MCF 10A (cell line): ENCODE measurements around the gene TICAM1. TPM values are rescaled to one million over a fixed set of nuclear protein-coding genes. Genes with fewer than 3 reads are reported as not detected.

Source experiments
- BruUV-seq: library from RNA; stranded (reverse); fragments of 400-500 nt; replicated peaks from 2 replicates; lab custom pipeline; 2021; lab: Mats Ljungman, UMichigan
- CTCF ChIA-PET: fragments of 300-600 bp; sonication (Branson Sonifier 250); formaldehyde crosslinking; extraction: SDS; loops from one replicate; lab custom pipeline; 2021; ENCODE audit warnings: antibody characterized with exemption, inconsistent platforms; lab: Yijun Ruan, JAX
- POLR2A ChIA-PET: fragments of 300-600, 350-650 bp; sonication (Branson Sonifier 250); formaldehyde crosslinking; extraction: SDS; loops from one replicate; lab custom pipeline; 2020; ENCODE audit warnings: antibody characterized with exemption, inconsistent platforms; lab: Yijun Ruan, JAX
- DNase-seq: peaks from one replicate; pipeline ENCODE4 v3.0.0-alpha.2; 2018; ENCODE audit not compliant: unreplicated experiment
- H3K27ac Mint-ChIP-seq: one replicate; pipeline ENCODE4 v1.8.0; 2022; ENCODE audit warnings: mild to moderate bottlenecking, low read depth, mixed read lengths; ENCODE audit not compliant: unreplicated experiment
- H3K27me3 Mint-ChIP-seq: one replicate; pipeline ENCODE4 v1.8.0; 2022; ENCODE audit warnings: mixed read lengths; ENCODE audit not compliant: insufficient read depth, unreplicated experiment
- H3K36me3 Mint-ChIP-seq: one replicate; pipeline ENCODE4 v1.8.0; 2022; ENCODE audit warnings: mild to moderate bottlenecking, moderate library complexity, mixed read lengths; ENCODE audit not compliant: insufficient read depth, unreplicated experiment
- H3K4me1 Mint-ChIP-seq: one replicate; pipeline ENCODE4 v1.8.0; 2022; ENCODE audit warnings: mixed read lengths; ENCODE audit not compliant: insufficient read depth, unreplicated experiment
- H3K4me3 Mint-ChIP-seq: one replicate; pipeline ENCODE4 v1.8.0; 2022; ENCODE audit warnings: mild to moderate bottlenecking, moderate library complexity, mixed read lengths; ENCODE audit not compliant: unreplicated experiment
- H3K9me3 Mint-ChIP-seq: one replicate; pipeline ENCODE4 v1.8.0; 2022; ENCODE audit warnings: mixed read lengths; ENCODE audit not compliant: unreplicated experiment
- intact Hi-C: fragments of 100-400 bp; cut with micrococcal nuclease; formaldehyde crosslinking; loops from 2 replicates; pipeline ENCODE4 v1.14.1; 2022
- total RNA-seq: library from RNA; stranded (reverse); gene quantifications from 2 replicates; pipeline ENCODE4 v1.2.3, GENCODE V29; 2022
- TF ChIP-seq, protein P1 (sequence below): fragments of 200-600 bp; IDR thresholded peaks from one replicate; pipeline ENCODE4 v1.8.0; 2022; ENCODE audit warnings: antibody characterized with exemption, mild to moderate bottlenecking; ENCODE audit not compliant: unreplicated experiment

The TICAM1 gene
- total RNA-seq, 1 experiment from 2014 or later = 25.6 TPM

- no peaks in the 10 kb centered on the region for H3K27me3 Mint-ChIP-seq
- H3K9me3 Mint-ChIP-seq = no peaks in the 10 kb centered on the region
- H3K27ac Mint-ChIP-seq = no peak overlapping the region
- ChIA-PET CTCF (interaction anchor here (0.7 to 0.8 kb wide), 3 partner anchors 53 to 71 kb away, joined by 3 to 4 read pairs (median 3); no protein-coding TSS in a partner anchor), POLR2A (no interaction called here)
- H3K4me3 Mint-ChIP-seq = no peak overlapping the region
- DNase-seq = no peak
- no peaks in the 10 kb centered on the region for H3K4me1 Mint-ChIP-seq
- no TSS peak for BruUV-seq
- H3K36me3 Mint-ChIP-seq = peaks cover 14% of the 10 kb centered on the region
- intact Hi-C loops = no loop called here
- TF ChIP-seq, protein P1, sequence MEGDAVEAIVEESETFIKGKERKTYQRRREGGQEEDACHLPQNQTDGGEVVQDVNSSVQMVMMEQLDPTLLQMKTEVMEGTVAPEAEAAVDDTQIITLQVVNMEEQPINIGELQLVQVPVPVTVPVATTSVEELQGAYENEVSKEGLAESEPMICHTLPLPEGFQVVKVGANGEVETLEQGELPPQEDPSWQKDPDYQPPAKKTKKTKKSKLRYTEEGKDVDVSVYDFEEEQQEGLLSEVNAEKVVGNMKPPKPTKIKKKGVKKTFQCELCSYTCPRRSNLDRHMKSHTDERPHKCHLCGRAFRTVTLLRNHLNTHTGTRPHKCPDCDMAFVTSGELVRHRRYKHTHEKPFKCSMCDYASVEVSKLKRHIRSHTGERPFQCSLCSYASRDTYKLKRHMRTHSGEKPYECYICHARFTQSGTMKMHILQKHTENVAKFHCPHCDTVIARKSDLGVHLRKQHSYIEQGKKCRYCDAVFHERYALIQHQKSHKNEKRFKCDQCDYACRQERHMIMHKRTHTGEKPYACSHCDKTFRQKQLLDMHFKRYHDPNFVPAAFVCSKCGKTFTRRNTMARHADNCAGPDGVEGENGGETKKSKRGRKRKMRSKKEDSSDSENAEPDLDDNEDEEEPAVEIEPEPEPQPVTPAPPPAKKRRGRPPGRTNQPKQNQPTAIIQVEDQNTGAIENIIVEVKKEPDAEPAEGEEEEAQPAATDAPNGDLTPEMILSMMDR = no peak
Observed at GRCh38 chr19:4802711-4803110, 28.8 kb downstream of the TICAM1 start.

- Mint-ChIP-seq H3K4me1 (no peaks in the 10 kb centered on the region), H3K9me3 (no peaks in the 10 kb centered on the region), H3K27ac (peak overlapping the region; percentile 69), H3K36me3 (peaks cover 29% of the 10 kb centered on the region), H3K27me3 (no peaks in the 10 kb centered on the region), H3K4me3 (no peak overlapping the region)
- TF ChIP-seq, protein P1 = no peak
- BruUV-seq = no TSS peak
- intact Hi-C loops = no loop called here
- no peak for DNase-seq
- CTCF ChIA-PET = interaction anchor here (0.6 to 1.8 kb wide), 4 partner anchors 9 to 174 kb away, joined by 3 to 10 read pairs (median 6); partner anchors contain the start of gene DPP9
- POLR2A ChIA-PET = interaction anchor here (0.7 to 1.7 kb wide), 7 partner anchors 8 to 1478 kb away, joined by 3 to 12 read pairs (median 4); partner anchors contain the start of genes FEM1A and PLIN3
Observed at GRCh38 chr19:4801085-4801619, 30.4 kb downstream of the TICAM1 start.

DNA sequence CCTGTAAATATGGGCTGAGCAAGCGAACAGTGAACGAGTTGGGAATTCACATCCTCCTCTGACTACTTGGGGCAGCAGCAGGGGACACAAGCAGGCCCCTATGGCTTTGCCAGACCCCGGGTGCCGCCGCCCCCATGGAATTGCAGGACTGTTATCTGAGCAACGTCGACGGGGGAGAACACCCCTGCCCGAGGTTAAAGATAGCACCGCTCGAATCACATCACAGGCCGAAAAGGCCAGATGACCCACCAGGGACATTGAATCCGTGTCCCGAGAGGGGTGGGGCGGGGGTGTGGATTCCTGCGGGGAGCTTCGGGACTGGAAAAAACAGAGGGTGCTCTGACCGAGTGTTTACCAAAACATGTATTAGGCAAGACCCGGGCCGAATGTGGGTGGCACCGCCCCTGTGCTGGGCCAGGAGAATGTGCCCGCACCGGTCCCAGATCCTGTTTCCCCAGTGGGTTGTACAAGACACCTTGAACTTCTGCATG lies 30.9 kb downstream of the TICAM1 start:
- Mint-ChIP-seq H3K27me3 (no peaks in the 10 kb centered on the region), H3K4me3 (no peak overlapping the region), H3K4me1 (no peaks in the 10 kb centered on the region), H3K27ac (peak overlapping the region; percentile 69), H3K9me3 (no peaks in the 10 kb centered on the region), H3K36me3 (peaks cover 34% of the 10 kb centered on the region)
- CTCF ChIA-PET = interaction anchor here (0.6 to 1.8 kb wide), 3 partner anchors 10 to 175 kb away, joined by 3 to 10 read pairs (median 8); no protein-coding TSS in a partner anchor
- intact Hi-C loops = no loop called here
- POLR2A ChIA-PET = interaction anchor here (0.7 to 1.7 kb wide), 8 partner anchors 9 to 1479 kb away, joined by 3 to 12 read pairs (median 4); partner anchors contain the start of genes FEM1A and PLIN3
- BruUV-seq = no TSS peak
- DNase-seq = peak; percentile 27
- TF ChIP-seq, protein P1 = no peak

DNA sequence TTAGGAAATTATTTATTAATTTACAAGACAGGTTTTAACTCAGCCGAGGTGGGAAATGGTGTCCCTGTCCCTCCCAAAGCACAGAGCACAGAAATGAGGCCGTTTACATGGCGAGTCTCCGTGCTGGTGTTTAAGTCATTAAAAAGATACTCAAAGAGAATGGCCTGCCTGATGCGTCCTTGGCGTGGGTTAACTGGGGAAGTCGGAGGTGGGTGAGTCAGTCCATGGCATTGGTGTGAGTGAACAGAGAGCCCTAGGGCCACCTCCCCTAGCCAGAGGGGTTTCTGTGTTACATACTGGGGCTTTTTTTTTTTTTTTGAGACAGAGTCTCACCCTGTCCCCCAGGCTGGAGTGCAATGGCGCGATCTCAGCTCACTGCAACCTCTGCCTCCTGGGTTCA lies 36.1 kb downstream of the TICAM1 start:
- Mint-ChIP-seq H3K27ac (peak overlapping the region; percentile 64), H3K36me3 (peaks cover 77% of the 10 kb centered on the region), H3K9me3 (no peaks in the 10 kb centered on the region), H3K27me3 (no peaks in the 10 kb centered on the region), H3K4me1 (peaks cover 11% of the 10 kb centered on the region), H3K4me3 (peak overlapping the region; percentile 59)
- ChIA-PET POLR2A (interaction anchor here (0.7 to 1.0 kb wide), 2 partner anchors 17 to 71 kb away, joined by 3 to 4 read pairs; no protein-coding TSS in a partner anchor), CTCF (no interaction called here)
- intact Hi-C loops = no loop called here
- peak; percentile 53 for DNase-seq
- TF ChIP-seq, protein P1 = no peak
- BruUV-seq = no TSS peak
